Activated CD4-positive, alpha-beta T cell treated with anti-CD3 and anti-CD28 coated beads, Interleukin-2, amount 50 U/mL, for 48 hours (primary cell): ENCODE results near the gene EPPIN.

Experiments
- DNase-seq, 2 experiments: peaks; one replicate each; pipeline ENCODE4 v3.0.0-alpha.2; 2020

EPPIN gene

GRCh38 chr20:45527294-45527693 lies 19.9 kb downstream of the EPPIN start:
- DNase-seq, result no peak

- DNase-seq, result no peak
Measured at GRCh38 chr20:45523821-45524220, 23.4 kb downstream of the EPPIN start.

- DNase-seq, result no peak
Measured at GRCh38 chr20:45518282-45518681, 28.9 kb downstream of the EPPIN start.

DNA sequence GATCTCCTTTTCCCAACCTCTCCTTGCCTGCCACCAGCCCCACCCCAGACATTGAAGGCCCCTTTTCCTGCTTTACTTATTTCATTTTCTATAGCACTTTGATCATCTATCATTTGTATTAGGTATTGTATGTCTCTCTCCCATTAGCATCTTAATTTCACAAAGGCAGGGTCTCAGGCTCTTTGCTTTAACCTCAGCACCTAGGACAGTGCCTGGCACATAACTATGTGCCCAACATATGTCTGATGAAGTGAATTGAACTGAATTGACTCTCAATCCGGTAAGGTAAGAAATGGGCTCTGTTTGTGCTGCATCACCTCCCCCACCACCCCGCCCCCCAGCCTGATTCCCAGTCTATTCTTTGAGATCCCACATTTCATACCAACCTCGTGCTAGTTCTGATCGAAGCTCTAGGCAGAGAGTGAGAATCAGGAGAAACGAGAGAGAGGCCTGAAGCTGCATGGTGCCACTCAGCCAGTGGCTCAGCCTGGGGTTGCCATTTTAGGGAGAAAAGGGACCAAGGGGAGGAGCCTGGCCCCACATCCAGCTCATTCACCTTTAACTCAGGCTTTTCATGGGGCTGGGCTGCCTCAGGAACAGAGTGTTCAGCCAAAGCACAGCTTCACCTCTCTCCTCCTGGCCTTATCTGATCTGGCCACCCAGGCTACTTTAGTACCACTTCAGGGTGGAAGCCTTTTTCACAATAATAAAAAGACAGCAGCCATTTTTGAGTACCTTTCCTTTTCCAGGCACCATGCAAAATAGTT lies 31.9 kb downstream of the EPPIN start, which contains the start of gene SPINT3:
TSS of gene SPINT3 (minus strand) at position 476 of the 767 bp plus-strand sequence. CDS start at position 462, 14 bp downstream.
- no peak for DNase-seq

GRCh38 chr20:45510242-45510862 lies 36.8 kb downstream of the EPPIN start:
- no peak for DNase-seq

GRCh38 chr20:45509091-45509490 lies 38.1 kb downstream of the EPPIN start:
- no peak for DNase-seq

DNA sequence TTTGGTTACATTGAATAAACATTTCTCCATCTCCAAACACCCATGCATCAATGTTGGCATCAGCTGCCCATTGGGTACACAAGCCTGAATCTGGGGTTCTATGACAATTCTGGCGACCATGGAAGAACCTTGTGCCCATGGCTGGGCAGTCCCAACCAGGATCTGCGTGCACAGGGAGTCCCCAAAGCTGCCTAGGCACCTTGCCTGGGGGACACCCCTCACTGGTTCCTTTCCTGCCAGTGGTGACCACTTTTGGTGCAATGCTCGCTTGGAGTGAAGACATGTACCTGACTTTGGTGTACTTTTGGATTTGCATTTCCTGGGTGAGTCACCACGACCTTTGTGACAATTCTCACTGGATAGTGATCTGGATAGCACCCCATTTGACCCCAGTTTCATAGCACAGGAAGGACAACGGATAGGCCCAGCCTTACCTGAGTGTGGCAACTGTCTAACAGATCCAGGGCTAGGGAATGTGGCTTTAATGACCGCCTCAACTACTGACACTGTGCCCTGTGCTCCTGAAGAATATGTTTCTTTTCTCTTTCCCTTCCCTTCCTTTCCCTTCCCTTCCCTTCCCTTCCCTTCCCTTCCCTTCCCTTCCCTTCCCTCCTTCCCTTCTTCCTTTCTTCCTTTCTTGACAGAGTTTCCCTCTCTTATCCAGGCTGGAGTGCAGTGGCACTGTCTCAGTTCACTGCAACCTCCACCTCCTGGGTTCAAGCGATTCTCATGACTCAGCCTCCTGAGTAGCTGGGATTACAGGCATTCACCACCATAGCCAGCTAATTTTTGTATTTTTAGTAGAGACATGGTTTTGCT lies 38.9 kb downstream of the EPPIN start:
- DNase-seq, result no peak

GRCh38 chr20:45507011-45507820 lies 40.0 kb downstream of the EPPIN start:
- DNase-seq, result no peak

DNA sequence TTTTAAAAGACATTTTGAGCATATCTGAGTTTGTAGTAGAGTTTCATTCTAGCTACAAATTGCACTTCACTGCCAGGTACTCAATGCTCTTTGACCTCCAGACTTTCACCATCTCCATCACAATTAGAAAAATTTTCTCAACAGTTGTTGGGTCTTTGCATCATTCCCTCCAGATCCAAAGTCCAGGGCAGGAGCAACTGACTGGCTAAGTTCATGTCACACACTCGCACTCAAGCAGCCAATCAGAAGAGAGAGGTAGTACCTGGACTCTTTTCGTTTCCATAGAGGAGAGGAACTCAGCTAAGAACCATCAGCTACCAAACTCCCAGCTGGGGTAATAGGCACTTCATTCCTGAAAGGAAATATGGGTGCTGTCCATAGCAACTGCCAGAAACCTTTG lies 40.8 kb downstream of the EPPIN start:
- DNase-seq, result no peak

DNA sequence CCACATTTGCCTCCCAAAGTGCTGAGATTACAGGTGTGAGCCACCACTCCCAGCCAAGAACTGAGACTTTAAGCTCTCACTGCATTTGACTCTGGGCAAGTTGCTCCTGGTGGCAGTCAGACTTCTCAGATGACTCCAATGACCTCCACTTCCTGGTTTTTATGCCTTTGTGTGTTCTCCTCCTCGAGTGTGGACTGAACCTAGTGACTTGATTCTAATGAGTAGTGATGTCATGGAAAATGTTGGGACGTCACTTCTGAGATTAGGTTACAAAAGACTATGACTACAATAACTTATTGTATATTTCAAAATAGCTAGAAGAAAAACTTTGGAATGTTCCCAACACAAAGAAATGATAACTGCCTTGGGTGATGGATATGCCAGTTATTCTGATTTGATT lies 43.8 kb downstream of the EPPIN start:
- DNase-seq, result no peak

- DNase-seq, result no peak
Measured at GRCh38 chr20:45502561-45502960, 44.6 kb downstream of the EPPIN start.

DNA sequence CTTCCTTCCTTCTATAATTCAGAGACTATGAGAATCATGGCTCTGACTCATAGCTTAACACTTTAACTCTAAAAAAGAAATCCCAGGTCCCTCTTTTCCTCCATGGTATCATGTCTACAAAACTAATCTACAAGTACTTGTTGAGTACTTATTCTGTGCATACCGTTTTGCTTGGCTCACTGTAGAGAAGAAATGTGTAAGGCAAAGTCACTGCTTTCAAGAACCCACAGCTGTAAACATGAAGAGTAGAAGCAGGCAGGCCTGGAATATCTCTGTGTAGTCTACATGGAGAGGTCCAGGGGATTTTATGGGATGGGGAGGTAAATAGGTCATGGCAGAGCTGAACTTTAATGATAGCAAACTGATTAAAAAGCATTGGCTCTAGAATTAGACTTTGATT lies 45.6 kb downstream of the EPPIN start:
- no peak for DNase-seq

DNA sequence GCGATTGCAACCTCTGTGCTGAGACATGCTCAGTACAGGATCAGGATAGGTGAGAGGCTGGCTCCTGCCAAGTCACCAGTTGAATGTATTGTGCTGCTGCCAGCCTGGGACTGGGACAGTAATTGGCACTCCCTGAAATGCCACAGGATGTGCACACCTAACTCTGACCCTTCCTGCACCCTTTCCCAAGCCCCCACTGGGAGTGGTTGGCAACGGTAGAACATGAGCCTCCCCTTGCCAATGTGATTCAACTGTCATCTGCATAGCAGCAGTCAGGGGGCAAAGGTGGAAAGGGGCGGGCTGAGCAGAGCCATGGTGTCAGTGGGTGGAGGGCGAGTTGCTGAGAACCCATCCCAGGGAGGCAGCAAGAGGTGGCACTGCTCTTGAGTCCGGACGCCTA lies 47.2 kb downstream of the EPPIN start:
- no peak for DNase-seq

DNA sequence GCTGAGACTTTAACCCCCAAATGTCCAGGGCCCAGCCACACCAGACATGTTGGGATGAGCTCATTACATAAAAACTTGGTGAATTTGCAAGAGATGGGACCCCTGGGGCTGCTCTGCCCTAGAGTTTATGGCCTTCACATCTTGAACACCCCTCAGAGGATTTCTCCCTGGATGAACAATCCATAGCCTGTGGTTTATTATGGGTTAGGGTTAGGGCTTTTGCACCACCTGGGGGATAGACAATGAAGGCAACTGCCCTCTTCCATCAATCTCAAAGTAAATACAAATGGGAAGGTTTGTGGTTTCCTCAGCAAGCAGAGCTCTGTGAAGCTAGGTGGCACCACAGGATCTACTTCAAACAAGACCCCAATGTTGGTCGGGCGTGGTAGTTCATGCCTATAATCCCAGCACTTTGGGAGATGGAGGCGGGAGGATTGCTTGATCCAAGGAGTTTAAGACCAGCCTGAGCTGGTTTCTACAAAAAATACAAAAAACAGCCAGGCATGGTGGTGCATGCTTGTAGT lies 49.2 kb downstream of the EPPIN start:
- no peak for DNase-seq

GRCh38 chr20:45496166-45496565 lies 51.0 kb downstream of the EPPIN start:
- DNase-seq, result no peak

DNA sequence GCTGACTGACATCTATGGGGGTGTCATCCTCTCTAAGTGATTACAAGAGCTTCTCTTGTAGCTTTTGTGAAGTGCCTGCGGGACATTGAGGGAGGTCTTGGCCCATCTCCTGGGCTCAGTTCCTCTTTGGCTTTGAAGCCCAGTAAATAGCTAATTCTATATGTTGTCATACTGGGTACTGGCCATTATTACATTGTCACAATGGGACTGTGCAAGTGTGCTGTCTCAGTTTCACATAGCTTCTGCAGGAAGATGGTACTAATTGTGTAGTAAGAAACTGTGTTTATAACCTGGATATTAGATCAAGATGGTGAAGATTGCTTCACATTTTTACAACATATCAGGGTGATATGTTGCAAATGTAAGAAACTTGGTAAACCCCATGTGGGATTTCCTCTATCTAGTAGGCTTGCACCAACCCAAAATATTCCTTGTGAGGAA lies 51.7 kb downstream of the EPPIN start:
- DNase-seq, result no peak
